Neural progenitor cell (in vitro differentiated cells): ENCODE results near the gene TBC1D2B. TPM values are rescaled to one million over a fixed set of nuclear protein-coding genes. Genes with fewer than 3 reads are reported as not detected.

Experiments used
- DNase-seq: peaks from one replicate; pipeline ENCODE4 v3.0.0-alpha.2; 2016; ENCODE audit warnings: low spot score
- H2AFZ ChIP-seq: fragments of 200-600 bp; sonication (generic); replicated peaks from 2 replicates; pipeline ENCODE4 v1.6.1; 2016; ENCODE audit warnings: antibody characterized with exemption
- H3F3A ChIP-seq: fragments of 200-600 bp; sonication (generic); 2 replicates; pipeline ENCODE4 v1.6.1; 2016; ENCODE audit warnings: antibody characterized with exemption, low read depth
- H3K27ac ChIP-seq: fragments of 200-600 bp; sonication (generic); 2 replicates; pipeline ENCODE4 v1.5.1; 2016; ENCODE audit warnings: mild to moderate bottlenecking
- H3K27me3 ChIP-seq: fragments of 200-600 bp; sonication (generic); 2 replicates; pipeline ENCODE4 v1.6.1; 2016; ENCODE audit warnings: mild to moderate bottlenecking, moderate library complexity
- H3K36me3 ChIP-seq: fragments of 200-600 bp; sonication (generic); 2 replicates; pipeline ENCODE4 v1.5.1; 2016
- H3K4me1 ChIP-seq: fragments of 200-600 bp; sonication (generic); 2 replicates; pipeline ENCODE4 v1.6.1; 2016; ENCODE audit warnings: mixed run types
- H3K4me2 ChIP-seq: fragments of 200-600 bp; sonication (generic); 2 replicates; pipeline ENCODE4 v1.6.1; 2016
- H3K4me3 ChIP-seq: fragments of 200-600 bp; sonication (generic); 2 replicates; pipeline ENCODE4 v1.5.1; 2016
- H3K79me2 ChIP-seq: fragments of 200-600 bp; sonication (generic); 2 replicates; pipeline ENCODE4 v1.6.1; 2016; ENCODE audit warnings: low read depth
- H3K9ac ChIP-seq: fragments of 200-600 bp; sonication (generic); 2 replicates; pipeline ENCODE4 v1.6.1; 2016
- H3K9me3 ChIP-seq: fragments of 200-600 bp; sonication (generic); 2 replicates; pipeline ENCODE4 v1.5.1; 2016; ENCODE audit warnings: low read depth
- H4K20me1 ChIP-seq: fragments of 200-600 bp; sonication (generic); 2 replicates; pipeline ENCODE4 v1.6.1; 2016; ENCODE audit warnings: low read depth
- H3K27ac Mint-ChIP-seq: 3 replicates; pipeline ENCODE4 v1.8.0; 2021; ENCODE audit warnings: mixed read lengths
- H3K27me3 Mint-ChIP-seq: 2 replicates; pipeline ENCODE4 v1.8.0; 2022; ENCODE audit warnings: low read depth, mild to moderate bottlenecking, inconsistent platforms, moderate library complexity, mixed read lengths; ENCODE audit not compliant: insufficient read depth
- H3K36me3 Mint-ChIP-seq: 3 replicates; pipeline ENCODE4 v1.8.0; 2021; ENCODE audit warnings: mixed read lengths
- H3K4me1 Mint-ChIP-seq: 3 replicates; pipeline ENCODE4 v1.8.0; 2021; ENCODE audit warnings: mixed read lengths
- H3K4me3 Mint-ChIP-seq: 3 replicates; pipeline ENCODE4 v1.8.0; 2021; ENCODE audit warnings: mild to moderate bottlenecking, moderate library complexity, mixed read lengths
- H3K9me3 Mint-ChIP-seq: 3 replicates; pipeline ENCODE4 v1.8.0; 2020; ENCODE audit warnings: mixed read lengths
- EZH2 ChIP-seq: fragments of 200-600 bp; sonication (generic); IDR thresholded peaks from 2 replicates; pipeline ENCODE4 v1.6.1; 2017; ENCODE audit warnings: antibody characterized with exemption, mild to moderate bottlenecking, moderate library complexity
- EZH2phosphoT487 ChIP-seq: fragments of 200-600 bp; sonication (generic); IDR thresholded peaks from 2 replicates; pipeline ENCODE4 v1.6.1; 2017; ENCODE audit warnings: antibody characterized with exemption
- total RNA-seq: library from RNA; depleted of rRNA; stranded (reverse); fragments of >200 nt; gene quantifications from 2 replicates; pipeline ENCODE4 v1.2.3, GENCODE V29; 2015; ENCODE audit warnings: low replicate concordance
- TF ChIP-seq, protein P1 (sequence below): fragments of 200-600 bp; sonication (generic); IDR thresholded peaks from 2 replicates; pipeline ENCODE4 v1.5.1; 2017; ENCODE audit warnings: antibody characterized with exemption, mild to moderate bottlenecking

The TBC1D2B gene
- total RNA-seq, 1 donor from 2014 or later, result 11.7 TPM

DNA sequence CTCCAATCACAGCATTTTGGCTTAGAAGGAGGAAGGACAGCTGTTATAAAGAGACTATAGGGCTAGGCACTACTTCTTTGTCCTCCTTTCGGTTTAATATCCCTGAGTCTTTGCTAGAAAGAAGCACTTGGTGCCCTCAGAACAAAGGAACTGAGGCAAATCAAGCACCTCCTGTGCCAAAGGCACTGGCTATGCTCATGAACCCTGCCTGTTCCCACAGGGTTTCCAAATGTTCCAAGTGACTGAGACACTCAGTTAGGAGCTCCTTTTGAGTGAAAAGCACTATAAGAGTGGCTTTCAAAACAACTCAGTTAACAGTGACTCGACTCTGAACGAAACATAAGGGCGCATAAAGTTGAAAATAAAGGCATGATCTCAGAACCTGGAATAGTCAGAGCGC lies 25.0 kb downstream of the TBC1D2B start:
- Histone ChIP-seq H3F3A (no peaks in the 10 kb centered on the region), H3K4me3 (no peak overlapping the region), H3K27me3 (no peaks in the 10 kb centered on the region), H3K79me2 (no peaks in the 10 kb centered on the region), H3K9me3 (no peaks in the 10 kb centered on the region), H3K4me1 (peaks cover 23% of the 10 kb centered on the region), H2AFZ (no peak overlapping the region), H4K20me1 (peaks cover 6% of the 10 kb centered on the region), H3K4me2 (no peak overlapping the region), H3K9ac (no peak overlapping the region), H3K27ac (no peak overlapping the region), H3K36me3 (no peaks in the 10 kb centered on the region)
- no peaks in the 10 kb centered on the region for H3K27me3 Mint-ChIP-seq
- no peaks in the 10 kb centered on the region for H3K9me3 Mint-ChIP-seq
- no peak overlapping the region for H3K27ac Mint-ChIP-seq
- TF ChIP-seq, protein P1, sequence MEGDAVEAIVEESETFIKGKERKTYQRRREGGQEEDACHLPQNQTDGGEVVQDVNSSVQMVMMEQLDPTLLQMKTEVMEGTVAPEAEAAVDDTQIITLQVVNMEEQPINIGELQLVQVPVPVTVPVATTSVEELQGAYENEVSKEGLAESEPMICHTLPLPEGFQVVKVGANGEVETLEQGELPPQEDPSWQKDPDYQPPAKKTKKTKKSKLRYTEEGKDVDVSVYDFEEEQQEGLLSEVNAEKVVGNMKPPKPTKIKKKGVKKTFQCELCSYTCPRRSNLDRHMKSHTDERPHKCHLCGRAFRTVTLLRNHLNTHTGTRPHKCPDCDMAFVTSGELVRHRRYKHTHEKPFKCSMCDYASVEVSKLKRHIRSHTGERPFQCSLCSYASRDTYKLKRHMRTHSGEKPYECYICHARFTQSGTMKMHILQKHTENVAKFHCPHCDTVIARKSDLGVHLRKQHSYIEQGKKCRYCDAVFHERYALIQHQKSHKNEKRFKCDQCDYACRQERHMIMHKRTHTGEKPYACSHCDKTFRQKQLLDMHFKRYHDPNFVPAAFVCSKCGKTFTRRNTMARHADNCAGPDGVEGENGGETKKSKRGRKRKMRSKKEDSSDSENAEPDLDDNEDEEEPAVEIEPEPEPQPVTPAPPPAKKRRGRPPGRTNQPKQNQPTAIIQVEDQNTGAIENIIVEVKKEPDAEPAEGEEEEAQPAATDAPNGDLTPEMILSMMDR, result no peak
- TF ChIP-seq EZH2 (no peak), EZH2phosphoT487 (no peak)
- no peak for DNase-seq
- no peak overlapping the region for H3K4me3 Mint-ChIP-seq
- H3K36me3 Mint-ChIP-seq, result no peaks in the 10 kb centered on the region
- H3K4me1 Mint-ChIP-seq, result peaks cover 14% of the 10 kb centered on the region

DNA sequence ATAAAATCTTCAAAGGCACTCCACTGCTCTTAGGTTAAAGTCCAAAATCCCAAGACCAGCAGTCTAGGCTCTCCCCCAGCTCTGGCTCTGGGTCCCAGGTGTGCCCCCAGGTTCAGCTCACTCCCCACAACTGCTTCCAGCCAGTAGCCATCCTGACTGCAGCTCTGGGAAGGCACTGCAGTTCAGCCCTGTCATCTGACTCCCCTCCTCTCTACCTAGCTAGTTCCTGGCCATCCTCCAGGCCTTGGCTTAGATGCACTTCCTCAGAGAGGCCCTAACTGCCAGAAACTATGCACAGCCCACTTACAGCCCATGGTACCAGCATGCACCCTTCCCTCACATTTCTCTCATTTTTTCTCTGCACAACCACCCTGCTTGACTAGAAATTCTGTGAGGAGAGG lies 25.5 kb downstream of the TBC1D2B start:
- DNase-seq, result no peak
- Histone ChIP-seq H3K4me3 (no peak overlapping the region), H4K20me1 (peaks cover 6% of the 10 kb centered on the region), H3K9ac (no peak overlapping the region), H2AFZ (no peak overlapping the region), H3F3A (no peaks in the 10 kb centered on the region), H3K4me1 (peaks cover 23% of the 10 kb centered on the region), H3K9me3 (no peaks in the 10 kb centered on the region), H3K27me3 (no peaks in the 10 kb centered on the region), H3K27ac (no peak overlapping the region), H3K79me2 (no peaks in the 10 kb centered on the region), H3K36me3 (no peaks in the 10 kb centered on the region), H3K4me2 (no peak overlapping the region)
- Mint-ChIP-seq H3K27ac (no peak overlapping the region), H3K27me3 (no peaks in the 10 kb centered on the region), H3K9me3 (no peaks in the 10 kb centered on the region), H3K4me3 (no peak overlapping the region), H3K4me1 (peaks cover 14% of the 10 kb centered on the region), H3K36me3 (no peaks in the 10 kb centered on the region)
- TF ChIP-seq EZH2, result no peak
- TF ChIP-seq EZH2phosphoT487, result no peak
- TF ChIP-seq, protein P1, result no peak

DNA sequence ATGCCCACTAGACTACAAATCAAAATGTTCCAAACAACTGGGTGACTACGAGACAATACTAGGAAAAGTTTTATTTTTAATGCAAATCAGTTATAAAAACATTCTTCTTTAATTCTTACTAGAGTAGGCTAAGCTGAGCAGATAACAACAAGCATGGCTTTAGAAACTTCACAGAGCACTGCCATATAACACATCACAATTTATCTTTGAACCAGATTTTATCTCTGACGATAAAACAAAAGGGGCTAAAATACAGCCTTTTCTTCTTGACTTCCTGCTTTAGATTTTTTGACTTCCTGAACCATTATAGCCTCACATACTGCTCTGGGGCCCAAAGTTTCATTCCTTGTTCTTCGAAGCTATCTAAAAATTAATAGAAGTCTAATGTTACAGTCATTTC lies 25.9 kb downstream of the TBC1D2B start:
- no peaks in the 10 kb centered on the region for H3K36me3 Mint-ChIP-seq
- Histone ChIP-seq H3K79me2 (no peaks in the 10 kb centered on the region), H3K4me2 (no peak overlapping the region), H4K20me1 (peaks cover 6% of the 10 kb centered on the region), H3K4me1 (peaks cover 21% of the 10 kb centered on the region), H3K36me3 (no peaks in the 10 kb centered on the region), H3F3A (no peaks in the 10 kb centered on the region), H3K4me3 (no peak overlapping the region), H3K27ac (no peak overlapping the region), H3K27me3 (no peaks in the 10 kb centered on the region), H3K9me3 (no peaks in the 10 kb centered on the region), H3K9ac (no peak overlapping the region), H2AFZ (no peak overlapping the region)
- H3K4me1 Mint-ChIP-seq, result peaks cover 10% of the 10 kb centered on the region
- no peak for TF ChIP-seq EZH2phosphoT487
- TF ChIP-seq EZH2, result no peak
- TF ChIP-seq, protein P1, result no peak
- H3K27me3 Mint-ChIP-seq, result no peaks in the 10 kb centered on the region
- no peak for DNase-seq
- H3K9me3 Mint-ChIP-seq, result no peaks in the 10 kb centered on the region
- no peak overlapping the region for H3K4me3 Mint-ChIP-seq
- no peak overlapping the region for H3K27ac Mint-ChIP-seq

DNA sequence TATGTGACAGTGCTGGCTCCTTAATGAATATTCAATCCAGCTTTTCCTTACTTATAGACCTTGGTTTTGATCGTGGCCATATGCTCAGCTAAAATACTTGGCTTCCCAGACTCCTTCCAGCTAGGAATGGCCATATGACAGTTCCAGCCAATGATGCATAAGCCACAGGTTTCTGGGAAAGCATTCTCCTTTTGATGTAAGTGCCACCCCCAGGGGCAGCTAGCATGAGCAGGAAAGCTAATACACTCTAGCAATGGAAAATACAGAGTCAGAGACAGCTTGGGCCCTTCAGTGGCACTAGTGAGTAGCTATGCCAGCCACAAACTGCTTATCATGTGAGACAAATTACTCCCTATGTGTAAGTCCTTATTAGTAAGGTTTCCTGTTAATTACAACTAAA lies 26.7 kb downstream of the TBC1D2B start:
- peaks cover 5% of the 10 kb centered on the region for H3K4me1 Mint-ChIP-seq
- no peaks in the 10 kb centered on the region for H3K27me3 Mint-ChIP-seq
- Histone ChIP-seq H3K27me3 (no peaks in the 10 kb centered on the region), H3K9me3 (no peaks in the 10 kb centered on the region), H3K4me1 (peaks cover 14% of the 10 kb centered on the region), H3K36me3 (no peaks in the 10 kb centered on the region), H3K27ac (no peak overlapping the region), H3F3A (no peaks in the 10 kb centered on the region), H3K79me2 (no peaks in the 10 kb centered on the region), H2AFZ (no peak overlapping the region), H4K20me1 (peaks cover 1% of the 10 kb centered on the region), H3K4me2 (no peak overlapping the region), H3K9ac (no peak overlapping the region), H3K4me3 (no peak overlapping the region)
- no peaks in the 10 kb centered on the region for H3K36me3 Mint-ChIP-seq
- no peak for DNase-seq
- H3K9me3 Mint-ChIP-seq, result no peaks in the 10 kb centered on the region
- no peak overlapping the region for H3K27ac Mint-ChIP-seq
- no peak overlapping the region for H3K4me3 Mint-ChIP-seq
- no peak for TF ChIP-seq EZH2
- TF ChIP-seq EZH2phosphoT487, result no peak
- TF ChIP-seq, protein P1, result no peak
